Pancreas (tissue), 10 donors: ENCODE results near the gene BRS3. TPM values are rescaled to one million over a fixed set of nuclear protein-coding genes. Genes with fewer than 3 reads are reported as not detected.

ENCODE experiments used
- ATAC-seq, 4 donors: fragments of 200-7000 bp; cut with Tn5 transposase; one replicate each; pipeline versions ENCODE4 v1.8.0 to v1.9.1; 2020; ENCODE audit warnings: mild to moderate bottlenecking in 4 of 4, moderate library complexity in 4 of 4
- DNase-seq, 6 donors: peaks; one replicate each; pipeline ENCODE4 v3.0.0-alpha.2; 2020
- FAIRE-seq: peaks from 2 replicates; lab custom pipeline; 2012; peaks lifted over from hg19 to GRCh38; lab: Jason Lieb, UNC
- H3K27ac ChIP-seq, 4 donors: fragments of 200-600 bp; sonication (generic); 1 replicate in 3 of 4; 2 replicates in 1 of 4; pipeline versions ENCODE4 v1.5.0 to v1.8.0; 2020
- H3K27me3 ChIP-seq, 4 donors: fragments of 200-600 bp; one replicate each; pipeline ENCODE4 v1.8.0; 2021
- H3K36me3 ChIP-seq, 3 donors: fragments of 200-600 bp; sonication (generic) in 1 of 3; one replicate each; pipeline versions ENCODE4 v1.5.0 to v1.8.0; 2020 to 2021
- H3K4me1 ChIP-seq, 3 donors: fragments of 200-600 bp; one replicate each; pipeline ENCODE4 v1.8.0; 2021
- H3K4me3 ChIP-seq, 4 donors: fragments of 200-600 bp; sonication (generic) in 2 of 4; one replicate each; pipeline versions ENCODE4 v1.5.0 to v1.8.0; 2020 to 2021
- H3K9me3 ChIP-seq, 4 donors: fragments of 200-600 bp; one replicate each; pipeline ENCODE4 v1.8.0; 2021
- WGBS, 2 donors: extraction: QIAGEN DNeasy Blood & Tissue Kit; methylation state at CpG; one replicate each; pipeline ENCODE4 v1.1.7; 2013; 5-methylcytosine and 5-hydroxymethylcytosine counted together
- intact Hi-C, 3 donors: fragments of 100-400 bp; cut with DNase I; formaldehyde crosslinking; loops; one replicate each; pipeline versions ENCODE4 v1.11.1 to v1.14.2; 2022
- polyA plus RNA-seq, 2 donors: library from polyadenylated mRNA; stranded (reverse); fragments of 200-250 nt; gene quantifications; one replicate each; pipeline ENCODE4 v1.2.3, GENCODE V29; 2013
- total RNA-seq, 6 donors: library from RNA; stranded (reverse); fragmentation: NEBNext Ultra II Directional in 4 of 6; extraction: Animal tissue kit (Norgen Biotek cat#: 25700) in 4 of 6; gene quantifications; one replicate each; pipeline versions ENCODE4 v1.2.1 to v1.2.4, GENCODE V29; 2021 to 2023
- TF ChIP-seq, protein P1 (sequence below), 4 donors: fragments of 200-600 bp; sonication (generic) in 3 of 4; IDR thresholded peaks; one replicate each; pipeline versions ENCODE4 v1.5.0 to v1.8.0; 2021; ENCODE audit warnings: antibody characterized with exemption in 4 of 4
- donor health status: healthy with polysubstance abuse.
- donor health status: DM: no; HTN: no; CAD: no; lungs with moderate emphysema.
- donor health status: DM: no; HTN: no; CAD: no.
- donor health status: control.
- donor health status: control.
- donor health status: Bipolar disorder and iron deficiency.
- donor health status: DM: yes; HTN: yes; CAD: no.
- donor health status: DM: no; HTN: no; CAD: no.
- donor health status: DM: no; HTN: no; CAD: no.
- donor health status: DM: yes; HTN: yes; CAD: no.

Gene BRS3
- total and polyA plus RNA-seq, 8 donors = 0.11 to 0.21 (median 0.14) TPM; not detected in 3

DNA sequence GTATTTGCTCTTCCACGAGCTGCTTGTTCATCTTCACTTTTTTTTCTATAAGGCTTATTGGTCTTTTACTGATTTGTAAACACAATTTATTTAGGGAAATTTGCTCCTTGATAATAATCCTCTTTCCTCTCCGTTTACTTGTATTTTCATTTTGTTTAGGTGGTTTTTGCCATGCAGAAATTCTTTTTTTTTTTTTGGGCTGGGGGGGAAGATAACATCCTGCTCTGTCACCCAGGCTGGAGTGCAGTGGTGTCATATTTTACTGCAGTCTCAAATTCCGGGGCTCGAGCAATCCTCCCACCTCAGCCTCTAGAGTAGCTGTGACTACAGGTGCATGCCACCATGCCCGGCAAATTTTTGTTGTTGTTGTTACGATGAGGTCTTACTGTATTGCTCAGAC, 31.6 kb upstream of the BRS3 start:
- Histone ChIP-seq H3K9me3 (no peaks in the 10 kb centered on the region), H3K27ac (no peak overlapping the region), H3K36me3 (no peaks in the 10 kb centered on the region), H3K27me3 (peaks cover 0 to 6% (median 0%) of the 10 kb centered on the region in 4 donors), H3K4me3 (no peak overlapping the region), H3K4me1 (peaks cover 0 to 6% (median 0%) of the 10 kb centered on the region in 3 donors)
- ATAC-seq = no peak
- DNase-seq = no peak
- intact Hi-C loops = no loop called here
- no peak for FAIRE-seq
- 67 to 81% methylated on average over 6 of the region's 6 CpGs for WGBS, 2 donors
- TF ChIP-seq, protein P1, sequence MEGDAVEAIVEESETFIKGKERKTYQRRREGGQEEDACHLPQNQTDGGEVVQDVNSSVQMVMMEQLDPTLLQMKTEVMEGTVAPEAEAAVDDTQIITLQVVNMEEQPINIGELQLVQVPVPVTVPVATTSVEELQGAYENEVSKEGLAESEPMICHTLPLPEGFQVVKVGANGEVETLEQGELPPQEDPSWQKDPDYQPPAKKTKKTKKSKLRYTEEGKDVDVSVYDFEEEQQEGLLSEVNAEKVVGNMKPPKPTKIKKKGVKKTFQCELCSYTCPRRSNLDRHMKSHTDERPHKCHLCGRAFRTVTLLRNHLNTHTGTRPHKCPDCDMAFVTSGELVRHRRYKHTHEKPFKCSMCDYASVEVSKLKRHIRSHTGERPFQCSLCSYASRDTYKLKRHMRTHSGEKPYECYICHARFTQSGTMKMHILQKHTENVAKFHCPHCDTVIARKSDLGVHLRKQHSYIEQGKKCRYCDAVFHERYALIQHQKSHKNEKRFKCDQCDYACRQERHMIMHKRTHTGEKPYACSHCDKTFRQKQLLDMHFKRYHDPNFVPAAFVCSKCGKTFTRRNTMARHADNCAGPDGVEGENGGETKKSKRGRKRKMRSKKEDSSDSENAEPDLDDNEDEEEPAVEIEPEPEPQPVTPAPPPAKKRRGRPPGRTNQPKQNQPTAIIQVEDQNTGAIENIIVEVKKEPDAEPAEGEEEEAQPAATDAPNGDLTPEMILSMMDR (IDR thresholded peaks at IDR 0.05) = no peak

DNA sequence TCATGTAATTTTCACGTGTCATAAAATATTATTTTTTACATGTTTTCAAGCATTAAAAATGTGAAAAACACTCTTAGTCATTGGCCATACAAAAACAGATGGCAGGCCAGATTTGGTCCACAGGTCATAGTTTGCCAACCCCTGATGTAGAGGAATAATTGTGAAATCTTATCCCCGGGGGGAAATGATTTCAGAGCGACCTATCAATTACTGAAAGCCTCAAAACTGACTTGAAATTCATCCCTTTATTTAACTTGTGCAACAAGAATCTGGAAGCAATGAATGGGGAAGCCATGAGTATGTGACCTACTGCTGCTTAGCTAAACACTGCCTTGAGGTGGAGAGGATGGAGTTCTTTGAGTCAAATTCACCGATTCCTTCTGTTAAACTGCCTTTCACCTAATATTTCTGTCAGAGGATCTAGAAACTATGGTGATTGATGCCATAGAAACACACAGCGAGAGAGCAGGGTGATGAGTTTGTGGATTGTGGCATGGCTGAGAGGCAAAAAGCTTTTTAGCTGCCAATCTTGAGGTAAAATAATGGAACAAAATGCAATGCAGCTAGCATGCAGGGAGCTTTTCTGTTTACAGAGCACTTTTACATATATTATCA, 30.3 kb upstream of the BRS3 start:
- FAIRE-seq (no peak), ATAC-seq (peak in 2 of 4 donors; percentile 23 to 31), DNase-seq (no peak)
- Histone ChIP-seq H3K27me3 (peaks cover 0 to 6% (median 0%) of the 10 kb centered on the region in 4 donors), H3K4me3 (no peak overlapping the region), H3K9me3 (no peaks in the 10 kb centered on the region), H3K4me1 (peaks cover 0 to 6% (median 0%) of the 10 kb centered on the region in 3 donors), H3K27ac (no peak overlapping the region), H3K36me3 (no peaks in the 10 kb centered on the region)
- 48 to 73% methylated on average over 5 of the region's 5 CpGs for WGBS, 2 donors
- intact Hi-C loops = no loop called here
- TF ChIP-seq, protein P1 (IDR thresholded peaks at IDR 0.05) = no peak

DNA sequence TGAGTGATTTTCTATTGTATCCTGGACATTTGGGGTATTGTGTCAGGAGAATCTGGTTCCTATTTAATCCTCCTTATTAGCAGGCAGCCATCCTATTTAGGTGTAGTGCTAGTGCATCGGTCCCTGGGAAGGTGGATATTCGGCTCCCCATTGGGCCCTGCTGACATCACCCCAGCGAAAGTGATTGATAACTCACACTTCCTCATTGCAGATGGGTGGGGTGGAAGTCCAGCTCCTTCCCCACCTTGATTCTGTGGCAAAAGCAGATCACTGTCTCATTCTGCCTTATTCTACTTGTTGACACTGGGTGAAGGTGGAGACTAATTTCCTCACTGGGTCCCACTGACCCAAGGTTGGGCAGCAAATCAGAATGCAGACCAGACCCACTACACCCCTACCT, 23.2 kb upstream of the BRS3 start:
- no peaks in the 10 kb centered on the region for H3K27me3 ChIP-seq
- H3K4me1 ChIP-seq = no peaks in the 10 kb centered on the region
- H3K9me3 ChIP-seq = no peaks in the 10 kb centered on the region
- TF ChIP-seq, protein P1 (IDR thresholded peaks at IDR 0.05) = no peak
- ATAC-seq (no peak), DNase-seq (no peak), FAIRE-seq (no peak)
- no peak overlapping the region for H3K4me3 ChIP-seq
- intact Hi-C loops = no loop called here
- no peaks in the 10 kb centered on the region for H3K36me3 ChIP-seq
- H3K27ac ChIP-seq = no peak overlapping the region
- WGBS, 2 donors = 67 to 81% methylated on average over 3 of the region's 3 CpGs

DNA sequence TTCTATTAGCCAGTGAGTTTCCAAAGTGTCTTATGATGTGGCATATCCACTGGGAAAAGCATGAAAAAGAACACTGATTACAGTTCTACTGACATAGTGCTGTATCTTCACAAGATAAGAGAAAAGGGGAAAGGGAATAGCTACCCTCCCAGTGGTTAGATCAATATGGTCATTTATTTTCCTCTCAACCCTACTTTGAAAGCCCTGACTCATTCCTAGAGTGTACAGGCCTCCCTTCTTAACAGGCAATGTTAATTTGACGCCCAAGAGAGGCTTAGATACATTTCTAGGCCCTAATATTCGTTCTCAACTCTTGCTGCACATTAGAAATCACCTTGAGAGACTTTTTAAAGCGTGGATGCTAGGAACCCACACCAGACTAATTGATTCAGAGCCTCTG, 20.4 kb upstream of the BRS3 start:
- Histone ChIP-seq H3K9me3 (no peaks in the 10 kb centered on the region), H3K27ac (no peak overlapping the region), H3K27me3 (no peaks in the 10 kb centered on the region), H3K36me3 (no peaks in the 10 kb centered on the region), H3K4me3 (no peak overlapping the region), H3K4me1 (no peaks in the 10 kb centered on the region)
- DNase-seq (no peak), ATAC-seq (no peak), FAIRE-seq (no peak)
- TF ChIP-seq, protein P1 (IDR thresholded peaks at IDR 0.05) = no peak
- 62 to 74% methylated on average over 3 of the region's 3 CpGs for WGBS, 2 donors
- intact Hi-C loops = no loop called here

DNA sequence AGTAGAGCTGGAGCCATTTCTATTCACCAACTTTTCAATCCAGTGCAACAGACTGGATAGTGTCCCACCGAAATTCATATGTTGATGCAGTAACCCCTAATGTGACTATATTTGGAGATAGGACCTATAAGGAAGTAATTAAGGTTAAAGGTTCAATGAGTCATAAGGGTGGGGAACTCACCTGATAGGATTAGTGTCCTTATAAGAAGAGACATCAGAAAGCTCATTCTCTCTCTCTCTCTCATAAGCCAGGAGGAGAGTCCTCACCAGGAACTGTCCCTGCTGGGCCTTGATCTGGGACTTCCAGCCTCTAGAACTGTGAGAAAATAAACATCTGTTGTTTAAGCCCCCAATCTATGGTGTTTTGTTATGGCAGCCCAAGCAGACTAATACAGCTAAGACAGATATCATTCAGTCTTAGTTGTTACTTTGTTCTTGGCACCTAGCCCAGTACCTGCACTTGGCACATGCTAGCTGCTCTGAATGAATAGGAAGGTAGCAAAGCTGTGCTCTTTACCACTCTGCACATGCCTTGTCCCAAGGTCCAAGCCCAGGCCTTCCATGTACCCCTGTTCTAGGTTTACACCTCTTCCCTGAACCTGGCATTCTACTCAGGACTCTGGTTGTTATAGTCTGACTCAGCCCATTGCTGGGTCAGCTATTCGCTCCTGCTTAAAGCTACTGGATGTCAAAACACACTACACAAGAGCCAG, 19.2 kb upstream of the BRS3 start:
- no peak for ATAC-seq
- 91 to 97% methylated on average over 2 of the region's 2 CpGs for WGBS, 2 donors
- DNase-seq = no peak
- H3K27me3 ChIP-seq = no peaks in the 10 kb centered on the region
- no peaks in the 10 kb centered on the region for H3K9me3 ChIP-seq
- intact Hi-C loops = no loop called here
- no peak for FAIRE-seq
- H3K4me1 ChIP-seq = no peaks in the 10 kb centered on the region
- no peak overlapping the region for H3K27ac ChIP-seq
- H3K4me3 ChIP-seq = no peak overlapping the region
- TF ChIP-seq, protein P1 (IDR thresholded peaks at IDR 0.05) = no peak
- H3K36me3 ChIP-seq = no peaks in the 10 kb centered on the region
